Neural cell (in vitro differentiated cells): ENCODE data around the gene FANCI.

Experiments
- EZH2 ChIP-seq: fragments of 200-600, 300-800 bp; shearing (Covaris generic), sonication (generic); IDR thresholded peaks from 2 replicates; pipeline ENCODE4 v1.6.1; 2014; ENCODE audit warnings: antibody characterized with exemption, low read length, borderline replicate concordance, mild to moderate bottlenecking; ENCODE audit not compliant: insufficient read depth, poor library complexity, severe bottlenecking
- SMC3 ChIP-seq: fragments of 450-650 bp; conservative IDR thresholded peaks from 2 replicates; pipeline ENCODE4 v1.6.1; 2014; ENCODE audit warnings: antibody characterized with exemption, mild to moderate bottlenecking, moderate library complexity; ENCODE audit not compliant: poor library complexity
- TAF1 ChIP-seq: IDR thresholded peaks from 2 replicates; pipeline ENCODE4 v1.6.1; 2012; ENCODE audit warnings: low read depth
- TF ChIP-seq, protein P1 (sequence below): fragments of 450-650 bp; IDR thresholded peaks from 2 replicates; pipeline ENCODE4 v1.5.1; 2014; ENCODE audit warnings: antibody characterized with exemption, mild to moderate bottlenecking, moderate library complexity; ENCODE audit not compliant: poor library complexity, severe bottlenecking
- TF ChIP-seq, protein P2 (sequence below): IDR thresholded peaks from 2 replicates; pipeline ENCODE4 v1.6.1; 2012; ENCODE audit warnings: borderline replicate concordance

DNA sequence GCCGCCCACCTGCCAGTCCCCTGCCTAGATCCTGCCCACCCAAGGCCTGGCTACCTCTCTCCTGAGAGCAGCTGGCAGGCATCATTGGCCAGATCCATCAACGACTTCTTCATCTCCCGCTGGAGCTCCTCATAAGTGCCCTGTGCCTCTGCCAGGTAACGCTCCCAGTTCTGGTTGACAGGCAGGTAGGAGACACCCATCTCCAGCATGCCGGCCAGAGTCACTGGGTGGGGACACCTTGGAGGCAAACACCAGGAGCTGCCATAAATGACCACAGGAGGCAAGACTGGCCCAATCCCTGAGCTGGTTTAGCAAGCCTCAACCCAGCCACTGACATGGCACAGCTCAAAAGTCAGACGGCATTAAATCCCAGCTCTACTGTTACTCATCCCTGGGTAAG is 83.3 kb downstream of the FANCI start:
- TF ChIP-seq, protein P1, sequence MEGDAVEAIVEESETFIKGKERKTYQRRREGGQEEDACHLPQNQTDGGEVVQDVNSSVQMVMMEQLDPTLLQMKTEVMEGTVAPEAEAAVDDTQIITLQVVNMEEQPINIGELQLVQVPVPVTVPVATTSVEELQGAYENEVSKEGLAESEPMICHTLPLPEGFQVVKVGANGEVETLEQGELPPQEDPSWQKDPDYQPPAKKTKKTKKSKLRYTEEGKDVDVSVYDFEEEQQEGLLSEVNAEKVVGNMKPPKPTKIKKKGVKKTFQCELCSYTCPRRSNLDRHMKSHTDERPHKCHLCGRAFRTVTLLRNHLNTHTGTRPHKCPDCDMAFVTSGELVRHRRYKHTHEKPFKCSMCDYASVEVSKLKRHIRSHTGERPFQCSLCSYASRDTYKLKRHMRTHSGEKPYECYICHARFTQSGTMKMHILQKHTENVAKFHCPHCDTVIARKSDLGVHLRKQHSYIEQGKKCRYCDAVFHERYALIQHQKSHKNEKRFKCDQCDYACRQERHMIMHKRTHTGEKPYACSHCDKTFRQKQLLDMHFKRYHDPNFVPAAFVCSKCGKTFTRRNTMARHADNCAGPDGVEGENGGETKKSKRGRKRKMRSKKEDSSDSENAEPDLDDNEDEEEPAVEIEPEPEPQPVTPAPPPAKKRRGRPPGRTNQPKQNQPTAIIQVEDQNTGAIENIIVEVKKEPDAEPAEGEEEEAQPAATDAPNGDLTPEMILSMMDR, result no peak
- TF ChIP-seq TAF1 (no peak), SMC3 (no peak), EZH2 (no peak)
- TF ChIP-seq, protein P2, sequence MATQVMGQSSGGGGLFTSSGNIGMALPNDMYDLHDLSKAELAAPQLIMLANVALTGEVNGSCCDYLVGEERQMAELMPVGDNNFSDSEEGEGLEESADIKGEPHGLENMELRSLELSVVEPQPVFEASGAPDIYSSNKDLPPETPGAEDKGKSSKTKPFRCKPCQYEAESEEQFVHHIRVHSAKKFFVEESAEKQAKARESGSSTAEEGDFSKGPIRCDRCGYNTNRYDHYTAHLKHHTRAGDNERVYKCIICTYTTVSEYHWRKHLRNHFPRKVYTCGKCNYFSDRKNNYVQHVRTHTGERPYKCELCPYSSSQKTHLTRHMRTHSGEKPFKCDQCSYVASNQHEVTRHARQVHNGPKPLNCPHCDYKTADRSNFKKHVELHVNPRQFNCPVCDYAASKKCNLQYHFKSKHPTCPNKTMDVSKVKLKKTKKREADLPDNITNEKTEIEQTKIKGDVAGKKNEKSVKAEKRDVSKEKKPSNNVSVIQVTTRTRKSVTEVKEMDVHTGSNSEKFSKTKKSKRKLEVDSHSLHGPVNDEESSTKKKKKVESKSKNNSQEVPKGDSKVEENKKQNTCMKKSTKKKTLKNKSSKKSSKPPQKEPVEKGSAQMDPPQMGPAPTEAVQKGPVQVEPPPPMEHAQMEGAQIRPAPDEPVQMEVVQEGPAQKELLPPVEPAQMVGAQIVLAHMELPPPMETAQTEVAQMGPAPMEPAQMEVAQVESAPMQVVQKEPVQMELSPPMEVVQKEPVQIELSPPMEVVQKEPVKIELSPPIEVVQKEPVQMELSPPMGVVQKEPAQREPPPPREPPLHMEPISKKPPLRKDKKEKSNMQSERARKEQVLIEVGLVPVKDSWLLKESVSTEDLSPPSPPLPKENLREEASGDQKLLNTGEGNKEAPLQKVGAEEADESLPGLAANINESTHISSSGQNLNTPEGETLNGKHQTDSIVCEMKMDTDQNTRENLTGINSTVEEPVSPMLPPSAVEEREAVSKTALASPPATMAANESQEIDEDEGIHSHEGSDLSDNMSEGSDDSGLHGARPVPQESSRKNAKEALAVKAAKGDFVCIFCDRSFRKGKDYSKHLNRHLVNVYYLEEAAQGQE, result no peak
